Stimulated activated memory B cell treated with anti-CD40 and anti-IgM and Interleukin-4, amounts not matched to agents 10 μg/mL and 1 μg/mL and 100 μg/mL, for 72 hours (primary cell): ENCODE results near the gene CAB39.

Source experiments
- ATAC-seq: fragments of 150-1000 bp; cut with Tn5 transposase; 2 replicates; pipeline ENCODE4 v1.10.0; 2021
- H3K27ac Mint-ChIP-seq: one replicate; pipeline ENCODE4 v1.8.0; 2022; ENCODE audit warnings: mild to moderate bottlenecking, mixed read lengths
- H3K27me3 Mint-ChIP-seq: one replicate; pipeline ENCODE4 v1.8.0; 2022; ENCODE audit warnings: mixed read lengths
- H3K36me3 Mint-ChIP-seq: one replicate; pipeline ENCODE4 v1.8.0; 2022; ENCODE audit warnings: mixed read lengths
- H3K4me1 Mint-ChIP-seq: one replicate; pipeline ENCODE4 v1.8.0; 2022; ENCODE audit warnings: mixed read lengths
- H3K4me3 Mint-ChIP-seq: one replicate; pipeline ENCODE4 v1.8.0; 2022; ENCODE audit warnings: mild to moderate bottlenecking, moderate library complexity, mixed read lengths
- H3K9me3 Mint-ChIP-seq: one replicate; pipeline ENCODE4 v1.8.0; 2022; ENCODE audit warnings: mixed read lengths

The CAB39 gene

DNA sequence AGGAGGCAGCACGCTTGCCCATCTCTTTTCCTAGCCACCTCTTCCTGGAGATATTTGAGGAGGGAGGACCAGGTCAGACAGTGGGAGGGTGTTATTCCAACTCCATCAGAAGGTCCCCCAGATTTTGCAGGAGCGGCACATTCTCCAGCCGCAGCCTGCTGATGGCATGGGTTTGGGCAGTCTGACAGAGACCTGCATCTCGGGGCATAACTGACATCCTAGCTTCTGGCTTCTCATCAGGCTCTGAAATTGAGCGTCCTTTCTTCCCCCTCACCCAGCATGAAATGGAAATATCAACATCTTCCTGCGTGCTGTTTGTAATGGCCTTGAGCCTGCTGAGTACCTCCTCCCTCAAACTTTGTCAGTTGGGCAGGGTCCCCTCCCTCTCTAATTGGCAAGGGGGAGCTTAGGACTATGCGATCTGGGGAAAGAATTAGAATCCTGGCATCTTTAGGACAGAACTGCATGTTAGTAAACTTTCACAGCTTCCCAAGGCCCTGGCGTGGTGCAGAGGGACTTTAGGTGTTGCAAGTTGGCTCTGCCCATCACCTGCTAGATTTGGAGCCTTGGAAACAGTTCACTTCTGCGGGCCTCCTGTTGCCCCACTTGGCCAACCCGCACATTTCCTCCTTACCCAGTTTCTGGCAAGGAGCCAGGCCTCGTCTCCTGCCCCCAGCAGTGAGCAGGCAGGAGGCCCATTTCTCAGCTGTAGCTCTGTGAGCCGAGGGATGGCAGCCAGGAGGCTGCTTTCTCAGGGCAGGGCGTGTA, 154.3 kb downstream of the CAB39 start:
- H3K4me1 Mint-ChIP-seq, result peaks cover 69% of the 10 kb centered on the region

DNA sequence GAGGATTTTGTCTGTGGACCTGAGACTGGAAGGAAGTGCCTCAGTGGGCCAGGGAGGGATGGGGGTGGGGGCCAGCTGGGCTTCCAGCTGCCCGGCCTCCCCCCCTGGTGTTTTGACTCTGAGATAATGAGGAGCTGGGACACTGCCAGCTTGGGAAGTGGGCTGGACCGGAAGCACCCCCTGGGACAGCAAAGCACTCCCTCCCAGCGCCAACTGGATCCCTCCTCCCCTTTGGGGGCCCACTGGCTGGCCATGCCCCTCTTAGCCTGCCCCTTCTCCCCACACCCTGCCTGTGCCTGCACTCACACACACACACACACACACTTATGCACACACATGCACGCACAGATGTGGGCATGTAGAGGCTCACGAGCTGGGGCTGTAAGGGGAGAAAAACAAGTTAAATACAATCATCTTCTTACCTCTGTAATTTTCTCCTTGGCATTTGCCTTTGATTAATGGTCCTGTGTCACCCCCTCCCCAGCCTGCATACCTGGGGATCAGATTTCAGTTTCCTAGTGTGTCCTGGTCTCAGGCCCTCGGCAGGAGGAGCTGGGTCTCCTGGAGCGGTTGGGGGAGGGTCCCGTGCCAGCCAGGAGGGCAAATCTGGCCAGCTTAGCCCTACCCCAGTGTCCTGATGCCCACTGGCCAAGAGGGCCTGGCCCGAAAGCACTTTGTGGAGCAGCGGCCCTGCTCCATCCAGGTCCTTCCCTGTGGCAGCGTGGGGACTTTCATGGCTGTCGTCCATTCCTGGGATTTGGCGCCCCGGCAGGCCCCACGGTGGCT, 155.7 kb downstream of the CAB39 start:
- H3K4me3 Mint-ChIP-seq, result no peak overlapping the region
- H3K27ac Mint-ChIP-seq, result peak overlapping the region; percentile 43
- H3K4me1 Mint-ChIP-seq, result peaks cover 77% of the 10 kb centered on the region
- H3K9me3 Mint-ChIP-seq, result no peaks in the 10 kb centered on the region
- ATAC-seq, result no peak
- no peaks in the 10 kb centered on the region for H3K27me3 Mint-ChIP-seq
- H3K36me3 Mint-ChIP-seq, result no peaks in the 10 kb centered on the region

More for the DNA sequence above, 154.3 kb downstream of the CAB39 start:
- peak overlapping the region; percentile 38 for H3K27ac Mint-ChIP-seq
- no peak overlapping the region for H3K4me3 Mint-ChIP-seq
- H3K9me3 Mint-ChIP-seq, result no peaks in the 10 kb centered on the region
- ATAC-seq, result peak; percentile 49
- no peaks in the 10 kb centered on the region for H3K27me3 Mint-ChIP-seq
- H3K36me3 Mint-ChIP-seq, result no peaks in the 10 kb centered on the region

DNA sequence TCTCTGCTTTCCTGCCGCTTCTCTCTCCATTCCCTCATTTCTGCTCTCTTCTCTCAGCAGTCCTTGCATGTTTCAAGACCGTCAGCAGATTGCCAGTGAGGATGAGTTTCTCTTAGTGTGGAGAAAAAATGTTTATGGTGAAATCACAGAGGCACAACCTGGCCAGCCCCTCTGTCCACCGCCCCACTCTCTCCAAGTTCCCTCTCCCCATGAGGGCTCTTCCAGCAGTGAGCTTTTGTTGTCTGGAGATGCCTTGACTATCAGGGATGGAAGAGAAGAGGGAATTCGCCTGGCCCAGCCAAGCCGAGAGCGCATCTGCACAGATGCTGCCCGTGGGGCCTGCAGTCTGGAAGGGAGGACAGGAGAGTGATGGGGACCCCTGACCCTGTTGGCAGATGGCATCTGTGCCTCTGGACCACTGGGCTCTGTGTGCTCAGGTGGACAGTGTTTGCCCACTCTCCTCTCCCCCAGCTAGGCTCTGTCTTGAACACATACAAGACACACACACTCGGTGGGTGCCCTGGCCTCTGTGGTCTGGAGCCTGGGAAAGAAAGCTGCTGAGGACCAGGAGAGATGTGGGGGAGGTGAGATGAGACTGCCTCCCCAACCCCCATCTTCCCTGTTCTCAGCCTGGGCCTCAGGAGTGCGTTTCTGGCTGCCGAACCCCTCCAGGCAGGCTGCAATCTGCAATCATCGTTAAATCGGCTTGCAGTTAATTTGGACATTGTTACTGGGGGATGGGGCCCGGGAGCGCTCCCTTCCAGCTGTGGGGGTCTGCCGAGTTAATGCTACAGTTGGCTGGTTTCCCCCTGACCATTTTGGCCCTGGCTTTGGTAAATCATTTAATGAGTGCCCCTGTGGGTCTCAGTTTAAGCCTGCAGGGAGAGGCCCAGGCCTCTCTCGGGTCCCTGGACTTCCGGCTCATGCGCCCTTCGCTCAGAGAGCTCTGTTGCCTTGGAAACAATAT, 156.6 kb downstream of the CAB39 start:
- no peaks in the 10 kb centered on the region for H3K9me3 Mint-ChIP-seq
- H3K4me3 Mint-ChIP-seq, result no peak overlapping the region
- peak overlapping the region; percentile 43 for H3K27ac Mint-ChIP-seq
- no peaks in the 10 kb centered on the region for H3K36me3 Mint-ChIP-seq
- H3K27me3 Mint-ChIP-seq, result no peaks in the 10 kb centered on the region
- ATAC-seq, result no peak
- H3K4me1 Mint-ChIP-seq, result peaks cover 78% of the 10 kb centered on the region

DNA sequence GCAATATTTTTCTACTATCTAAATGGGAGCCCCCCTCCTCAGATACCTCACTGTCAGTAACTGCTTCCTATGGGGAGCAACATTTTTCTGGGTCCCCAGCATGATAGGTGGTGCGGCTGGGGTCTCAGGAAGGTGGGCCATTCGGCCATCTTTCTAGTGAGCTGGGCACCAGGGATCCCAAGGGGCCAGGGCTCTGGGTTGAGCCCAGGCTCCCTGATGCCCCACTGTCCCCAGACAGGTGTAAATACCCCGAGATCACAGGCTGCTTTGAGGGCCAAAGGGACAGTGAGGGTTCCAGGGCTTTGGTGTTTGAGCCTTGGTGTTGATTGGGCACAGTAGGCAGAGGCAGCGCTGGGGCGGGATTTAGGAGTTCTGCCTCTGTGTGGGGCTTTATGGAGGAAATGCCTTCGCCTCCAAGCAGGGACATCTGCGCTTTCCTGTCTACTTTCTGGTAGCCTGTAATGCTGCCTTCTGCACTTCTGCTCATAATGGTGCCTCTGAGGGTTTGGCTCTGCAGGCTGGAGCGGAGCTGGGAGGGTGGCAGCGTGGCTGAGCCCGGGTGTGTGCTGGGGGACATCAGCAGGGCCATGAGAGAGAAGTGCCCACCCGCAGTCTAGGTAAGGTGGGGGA, 157.4 kb downstream of the CAB39 start:
- Mint-ChIP-seq H3K4me3 (no peak overlapping the region), H3K9me3 (no peaks in the 10 kb centered on the region), H3K27ac (peak overlapping the region; percentile 62), H3K27me3 (no peaks in the 10 kb centered on the region), H3K36me3 (no peaks in the 10 kb centered on the region), H3K4me1 (peaks cover 80% of the 10 kb centered on the region)
- no peak for ATAC-seq
